Kidney epithelial cell (primary cell): Measurements from ENCODE around the gene IDH3B. TPM values are rescaled to one million over a fixed set of nuclear protein-coding genes. Genes with fewer than 3 reads are reported as not detected.

Source experiments
- DNase-seq: peaks from one replicate; pipeline ENCODE4 v3.0.0-alpha.2; 2010; ENCODE audit warnings: low read depth
- H3K27me3 ChIP-seq: 2 replicates; pipeline ENCODE4 v1.6.0; 2011; ENCODE audit warnings: low read length; ENCODE audit not compliant: control insufficient read depth, insufficient read depth
- H3K36me3 ChIP-seq: 2 replicates; pipeline ENCODE4 v1.5.1; 2011; ENCODE audit warnings: low read length; ENCODE audit not compliant: control insufficient read depth, insufficient read depth
- H3K4me3 ChIP-seq: 2 replicates; pipeline ENCODE4 v1.5.1; 2011; ENCODE audit warnings: low read depth, mild to moderate bottlenecking, control low read depth, low read length
- CTCF ChIP-seq: IDR thresholded peaks from 2 replicates; pipeline ENCODE4 v1.5.1; 2011; ENCODE audit warnings: mild to moderate bottlenecking, moderate library complexity, low read length, control low read depth, inconsistent platforms; ENCODE audit not compliant: insufficient read depth, poor library complexity, severe bottlenecking
- total RNA-seq: library from RNA; depleted of rRNA; stranded (reverse); fragments of >200 nt; gene quantifications from 2 replicates; pipeline ENCODE4 v1.2.3, GENCODE V29; 2015

The IDH3B gene
- total RNA-seq, 1 donor from 2014 or later, result 118 TPM

- TF ChIP-seq CTCF, result no peak
- Histone ChIP-seq H3K36me3 (no peaks in the 10 kb centered on the region), H3K27me3 (peaks cover 11% of the 10 kb centered on the region), H3K4me3 (no peak overlapping the region)
- no peak for DNase-seq
These were observed 43.5 kb upstream of the IDH3B start for GRCh38 chr20:2707353-2708072.

- TF ChIP-seq CTCF, result no peak
- no peaks in the 10 kb centered on the region for H3K36me3 ChIP-seq
- H3K27me3 ChIP-seq, result peaks cover 11% of the 10 kb centered on the region
- no peak for DNase-seq
- no peak overlapping the region for H3K4me3 ChIP-seq
These were observed 42.8 kb upstream of the IDH3B start for GRCh38 chr20:2706688-2707352.

- H3K36me3 ChIP-seq, result no peaks in the 10 kb centered on the region
- TF ChIP-seq CTCF, result no peak
- peaks cover 15% of the 10 kb centered on the region for H3K27me3 ChIP-seq
- no peak for DNase-seq
- H3K4me3 ChIP-seq, result no peak overlapping the region
These were observed 42.1 kb upstream of the IDH3B start for GRCh38 chr20:2705931-2706645.

GRCh38 chr20:2703716-2704475 is 39.9 kb upstream of the IDH3B start:
- TF ChIP-seq CTCF, result no peak
- Histone ChIP-seq H3K27me3 (peaks cover 26% of the 10 kb centered on the region), H3K36me3 (no peaks in the 10 kb centered on the region), H3K4me3 (no peak overlapping the region)
- no peak for DNase-seq

GRCh38 chr20:2701671-2702081 is 37.7 kb upstream of the IDH3B start:
- no peak for DNase-seq
- peaks cover 37% of the 10 kb centered on the region for H3K27me3 ChIP-seq

More at GRCh38 chr20:2701671-2702081, 37.7 kb upstream of the IDH3B start:
- no peak overlapping the region for H3K4me3 ChIP-seq
- H3K36me3 ChIP-seq, result no peaks in the 10 kb centered on the region
- TF ChIP-seq CTCF, result no peak
